GM12878 (cell line): ENCODE measurements around the gene GMDS. TPM values are rescaled to one million over a fixed set of nuclear protein-coding genes. Genes with fewer than 3 reads are reported as not detected.

ENCODE experiments used
- ATAC-seq: fragments of 200-7000 bp; cut with Tn5 transposase; 3 replicates; pipeline ENCODE4 v1.9.1; 2020; ENCODE audit warnings: mild to moderate bottlenecking, moderate library complexity
- BruUV-seq: library from RNA; stranded (reverse); fragments of 400-500 nt; replicated peaks from 2 replicates; lab custom pipeline; 2021; lab: Mats Ljungman, UMichigan
- CTCF ChIA-PET: fragments of 300-600 bp; sonication (Branson Sonifier 250); formaldehyde crosslinking; extraction: SDS; loops from one replicate; lab custom pipeline; 2021; ENCODE audit warnings: inconsistent platforms; lab: Yijun Ruan, JAX
- POLR2A ChIA-PET: fragments of 350-600 bp; formaldehyde crosslinking; extraction: SDS; loops from one replicate; lab custom pipeline; 2021; ENCODE audit warnings: inconsistent platforms; lab: Charles Lee
- RAD21 ChIA-PET: fragments of 300-600 bp; sonication (Branson Sonifier 250); formaldehyde crosslinking; loops from one replicate; lab custom pipeline; 2023; ENCODE audit warnings: antibody characterized with exemption; ENCODE audit not compliant: unreplicated experiment; lab: Charles Lee
- SMC1A ChIA-PET: fragments of 300-600 bp; sonication (Branson Sonifier 250); formaldehyde crosslinking; loops from one replicate; lab custom pipeline; 2023; ENCODE audit not compliant: unreplicated experiment, uncharacterized antibody; lab: Charles Lee
- DNase-seq: peaks from one replicate; pipeline ENCODE4 v3.0.0-alpha.2; 2011; ENCODE audit warnings: low read depth, low spot score
- FAIRE-seq: peaks from 3 replicates; lab custom pipeline; 2011; peaks lifted over from hg19 to GRCh38; lab: Jason Lieb, UNC
- H2AFZ ChIP-seq: 2 replicates; pipeline ENCODE4 v1.6.0; 2011; ENCODE audit warnings: low read depth, low read length, control low read depth; ENCODE audit not compliant: control insufficient read depth
- H3K27ac ChIP-seq: 2 replicates; pipeline ENCODE4 v1.5.1; 2011; ENCODE audit warnings: control low read depth; ENCODE audit not compliant: control insufficient read depth, insufficient read depth
- H3K27me3 ChIP-seq, 2 experiments: replicated peaks in 1 of 2; 2 replicates each; pipeline versions ENCODE4 v1.6.0 to v1.6.1; 2011; ENCODE audit warnings: low read length in 1 of 2; ENCODE audit not compliant: control insufficient read depth in 2 of 2, insufficient read depth in 2 of 2
- H3K36me3 ChIP-seq, 2 experiments: 2 replicates each; pipeline ENCODE4 v1.5.1; 2011; ENCODE audit warnings: low read length in 1 of 2; ENCODE audit not compliant: control insufficient read depth in 2 of 2, insufficient read depth in 2 of 2
- H3K4me1 ChIP-seq: 2 replicates; pipeline ENCODE4 v1.6.1; 2011; ENCODE audit warnings: mild to moderate bottlenecking, low read length, moderate library complexity, mixed read lengths; ENCODE audit not compliant: control insufficient read depth, insufficient read depth
- H3K4me2 ChIP-seq: 2 replicates; pipeline ENCODE4 v1.6.0; 2011; ENCODE audit warnings: control low read depth; ENCODE audit not compliant: control insufficient read depth, insufficient read depth
- H3K4me3 ChIP-seq: fragments of 200-600 bp; sonication (generic); 2 replicates; pipeline ENCODE4 v1.5.1; 2016
- H3K79me2 ChIP-seq: 2 replicates; pipeline ENCODE4 v1.6.0; 2011; ENCODE audit warnings: low read length; ENCODE audit not compliant: control insufficient read depth, insufficient read depth
- H3K9ac ChIP-seq: 2 replicates; pipeline ENCODE4 v1.8.0; 2011; ENCODE audit warnings: low read length, control low read depth, mixed read lengths; ENCODE audit not compliant: control insufficient read depth, insufficient read depth
- H3K9me3 ChIP-seq: replicated peaks from 3 replicates; pipeline ENCODE4 v1.5.1; 2011; ENCODE audit warnings: mild to moderate bottlenecking, low read length; ENCODE audit not compliant: control insufficient read depth, insufficient read depth
- H4K20me1 ChIP-seq: 2 replicates; pipeline ENCODE4 v1.6.0; 2011; ENCODE audit not compliant: control insufficient read depth, insufficient read depth
- JUNB ChIP-seq: IDR thresholded peaks from 2 replicates; pipeline ENCODE4 v1.6.1; 2016; ENCODE audit warnings: antibody characterized with exemption, mild to moderate bottlenecking
- NFYA ChIP-seq: IDR thresholded peaks from 2 replicates; pipeline ENCODE4 v1.6.1; 2011; ENCODE audit warnings: low read depth, mild to moderate bottlenecking, low read length, improper control_type of control experiment, borderline replicate concordance
- RAD21 ChIP-seq: IDR thresholded peaks from 2 replicates; pipeline ENCODE4 v1.6.1; 2011; ENCODE audit warnings: mild to moderate bottlenecking, low read depth, low read length, moderate library complexity; ENCODE audit not compliant: insufficient read depth
- RAD51 ChIP-seq: fragments of 450-650 bp; IDR thresholded peaks from 2 replicates; pipeline ENCODE4 v1.6.1; 2016; ENCODE audit warnings: moderate library complexity, mild to moderate bottlenecking, inconsistent platforms
- SIX5 ChIP-seq: IDR thresholded peaks from 2 replicates; pipeline ENCODE4 v1.6.1; 2011; ENCODE audit warnings: mild to moderate bottlenecking, low read depth, low read length, moderate library complexity; ENCODE audit not compliant: severe bottlenecking
- SMC3 ChIP-seq: IDR thresholded peaks from 2 replicates; pipeline ENCODE4 v1.6.1; 2011; ENCODE audit warnings: low read length, improper control_type of control experiment, borderline replicate concordance
- SP1 ChIP-seq: IDR thresholded peaks from one replicate; pipeline ENCODE4 v1.6.1; 2011; ENCODE audit warnings: low read depth, low read length
- TCF7 ChIP-seq: IDR thresholded peaks from 2 replicates; pipeline ENCODE4 v1.6.1; 2014; ENCODE audit warnings: antibody characterized with exemption, borderline replicate concordance
- ZZZ3 ChIP-seq: IDR thresholded peaks from 2 replicates; pipeline ENCODE4 v1.6.1; 2011; ENCODE audit warnings: low read depth; ENCODE audit not compliant: control insufficient read depth, insufficient read length
- WGBS: methylation state at CpG from one replicate; pipeline ENCODE4 v1.1.6; 2016; ENCODE audit warnings: low lambda C conversion rate; ENCODE audit not compliant: insufficient replicate concordance, insufficient coverage; ENCODE audit errors: missing lambda C conversion rate; 5-methylcytosine and 5-hydroxymethylcytosine counted together
- in situ Hi-C: fragments of 300-500 bp; cut with MboI; formaldehyde crosslinking; loops from 9 replicates; pipeline ENCODE4 v1.14.3; 2018; ENCODE audit warnings: mixed read lengths
- intact Hi-C: fragments of 100-400 bp; cut with micrococcal nuclease; formaldehyde crosslinking; loops from one replicate; pipeline ENCODE4 v1.14.2; 2022; ENCODE audit not compliant: unreplicated experiment
- polyA plus RNA-seq, 11 experiments: library from polyadenylated mRNA; depleted of rRNA in 4 of 11; unstranded in 6 of 11; stranded (reverse) in 5 of 11; fragments of >200 nt; fragmentation: Nextera tagmentation in 4 of 11; fragmentation: Illumina TruSeq in 1 of 11; extraction: Ambion mirVana in 4 of 11; extraction: Trizol in 1 of 11; gene quantifications; 1 replicate in 1 of 11; 2 replicates in 10 of 11; pipeline versions ENCODE4 v1.2.1 to v1.2.3, GENCODE V29; 2011 to 2016; ENCODE audit warnings: inconsistent platforms in 2 of 11, missing spikeins in 2 of 11, low read depth in 1 of 11
- total RNA-seq, 4 experiments: library from RNA; depleted of rRNA in 3 of 4; stranded (reverse); fragments of >200 nt in 3 of 4; fragmentation: Illumina TruSeq in 1 of 4; extraction: Trizol in 1 of 4; gene quantifications; 2 replicates each; pipeline versions ENCODE4 v1.2.1 to v1.2.3, GENCODE V29; 2013 to 2021
- TF ChIP-seq, protein P1 (sequence below): fragments of 450-650 bp; formaldehyde crosslinking; IDR thresholded peaks from 2 replicates; pipeline ENCODE4 v1.4.0; 2020; ENCODE audit warnings: mild to moderate bottlenecking, moderate library complexity

The GMDS gene
- total and polyA plus RNA-seq, 10 of the 15 experiments (the other 5 are each of a cell fraction or from before 2014, with no cell fraction given), result 0.61 to 53.8 (median 29.3) TPM

DNA sequence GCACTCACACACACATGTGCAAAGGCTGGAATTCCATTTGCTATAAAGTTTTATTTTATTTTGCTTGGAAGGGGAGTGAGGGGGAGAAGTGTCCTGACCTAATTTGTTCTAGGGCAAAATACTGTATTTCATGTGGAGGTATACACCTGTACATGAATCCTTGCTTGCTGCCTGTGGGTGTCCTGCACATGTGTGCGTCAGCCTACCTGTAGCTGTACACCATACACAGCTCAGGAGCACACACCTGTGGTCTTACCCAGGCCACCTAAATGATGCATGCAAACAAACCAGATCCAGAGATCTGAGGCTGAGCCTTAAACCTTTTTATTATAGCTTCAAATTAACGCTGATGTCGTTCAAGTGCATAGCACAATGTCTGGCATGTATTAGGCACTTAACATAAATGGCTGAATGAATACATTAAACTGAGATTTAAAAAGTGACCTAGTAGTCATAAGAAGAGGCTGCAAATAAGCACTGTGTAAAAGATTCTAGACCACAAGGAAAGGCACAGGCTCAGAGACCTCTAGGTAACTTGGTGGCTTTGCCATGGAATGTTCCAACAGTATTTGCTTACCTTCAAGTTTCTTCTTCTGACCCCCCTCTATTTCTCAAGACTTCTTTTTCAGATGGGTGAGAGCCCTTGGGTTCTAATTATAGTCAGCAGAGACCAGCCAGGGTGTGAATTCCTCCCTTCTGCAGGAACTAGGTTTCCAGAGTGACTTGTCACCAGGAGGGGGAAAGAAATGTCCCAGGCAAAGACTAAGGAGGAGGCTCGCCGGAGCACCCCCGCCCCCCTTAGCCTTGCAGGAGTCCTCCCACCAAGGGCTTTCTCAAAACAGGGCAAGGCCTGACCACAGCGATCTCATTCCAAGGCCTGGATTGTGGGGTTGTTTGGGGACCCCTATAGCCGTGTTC lies 622.3 kb downstream of the GMDS start:
- Histone ChIP-seq H3K4me1 (peaks cover 5% of the 10 kb centered on the region), H3K4me2 (no peak overlapping the region), H3K9me3 (no peaks in the 10 kb centered on the region), H3K36me3 (no peaks in the 10 kb centered on the region), H3K9ac (no peak overlapping the region), H3K79me2 (no peaks in the 10 kb centered on the region), H3K4me3 (no peak overlapping the region), H3K27me3 (peaks cover 4 to 10% of the 10 kb centered on the region in 2 experiments), H4K20me1 (peaks cover 3% of the 10 kb centered on the region; the same call in 1 of the 2 replicates), H3K27ac (no peak overlapping the region), H2AFZ (no peak overlapping the region)
- in situ Hi-C loops (no loop called here), intact Hi-C loops (no loop called here)
- BruUV-seq, result no TSS peak
- CTCF ChIA-PET, result interaction anchor here (0.7 to 1.8 kb wide), 2 partner anchors 26 to 481 kb away, joined by 3 to 7 read pairs; no protein-coding TSS in a partner anchor
- no peak for TF ChIP-seq TCF7
- no peak for TF ChIP-seq SMC3
- no peak for TF ChIP-seq SP1
- TF ChIP-seq RAD21, result no peak
- TF ChIP-seq, protein P1, sequence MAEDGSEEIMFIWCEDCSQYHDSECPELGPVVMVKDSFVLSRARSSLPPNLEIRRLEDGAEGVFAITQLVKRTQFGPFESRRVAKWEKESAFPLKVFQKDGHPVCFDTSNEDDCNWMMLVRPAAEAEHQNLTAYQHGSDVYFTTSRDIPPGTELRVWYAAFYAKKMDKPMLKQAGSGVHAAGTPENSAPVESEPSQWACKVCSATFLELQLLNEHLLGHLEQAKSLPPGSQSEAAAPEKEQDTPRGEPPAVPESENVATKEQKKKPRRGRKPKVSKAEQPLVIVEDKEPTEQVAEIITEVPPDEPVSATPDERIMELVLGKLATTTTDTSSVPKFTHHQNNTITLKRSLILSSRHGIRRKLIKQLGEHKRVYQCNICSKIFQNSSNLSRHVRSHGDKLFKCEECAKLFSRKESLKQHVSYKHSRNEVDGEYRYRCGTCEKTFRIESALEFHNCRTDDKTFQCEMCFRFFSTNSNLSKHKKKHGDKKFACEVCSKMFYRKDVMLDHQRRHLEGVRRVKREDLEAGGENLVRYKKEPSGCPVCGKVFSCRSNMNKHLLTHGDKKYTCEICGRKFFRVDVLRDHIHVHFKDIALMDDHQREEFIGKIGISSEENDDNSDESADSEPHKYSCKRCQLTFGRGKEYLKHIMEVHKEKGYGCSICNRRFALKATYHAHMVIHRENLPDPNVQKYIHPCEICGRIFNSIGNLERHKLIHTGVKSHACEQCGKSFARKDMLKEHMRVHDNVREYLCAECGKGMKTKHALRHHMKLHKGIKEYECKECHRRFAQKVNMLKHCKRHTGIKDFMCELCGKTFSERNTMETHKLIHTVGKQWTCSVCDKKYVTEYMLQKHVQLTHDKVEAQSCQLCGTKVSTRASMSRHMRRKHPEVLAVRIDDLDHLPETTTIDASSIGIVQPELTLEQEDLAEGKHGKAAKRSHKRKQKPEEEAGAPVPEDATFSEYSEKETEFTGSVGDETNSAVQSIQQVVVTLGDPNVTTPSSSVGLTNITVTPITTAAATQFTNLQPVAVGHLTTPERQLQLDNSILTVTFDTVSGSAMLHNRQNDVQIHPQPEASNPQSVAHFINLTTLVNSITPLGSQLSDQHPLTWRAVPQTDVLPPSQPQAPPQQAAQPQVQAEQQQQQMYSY, result no peak
- TF ChIP-seq NFYA, result no peak
- no peak for TF ChIP-seq RAD51
- TF ChIP-seq ZZZ3, result no peak
- TF ChIP-seq JUNB, result no peak
- no peak for TF ChIP-seq SIX5
- POLR2A ChIA-PET, result no interaction called here
- WGBS, result 96% methylated on average over 8 of the region's 8 CpGs
- FAIRE-seq, result no peak
- ATAC-seq, result no peak
- no peak for DNase-seq
- SMC1A ChIA-PET, result interaction anchor here (1.0 kb wide), 1 partner anchor 66 kb away, joined by 3 read pairs; no protein-coding TSS in a partner anchor
- RAD21 ChIA-PET, result no interaction called here
